ENCODE measurements around the gene GCC1.
"Not testable (repeated sequence)": the region's sequence is repeated elsewhere in the genome, so short reads cannot be mapped to it uniquely, and the experiment has no call there.

GCC1 gene

GRCh38 chr7:127568034-127568433, 17.4 kb downstream of the GCC1 start:
- H3K27me3 ChIP-seq (ENCODE audit: control insufficient read depth in 1 of 2, insufficient read depth in 2 of 2, low read length in 2 of 2); H3K9ac ChIP-seq (ENCODE audit: low read length); H3K4me1 ChIP-seq (ENCODE audit: insufficient read depth, low read length); H3K9me3 ChIP-seq (ENCODE audit: low read length); H3K4me3 ChIP-seq (ENCODE audit: low read depth in 1 of 2, low read length in 2 of 2); H3K36me3 ChIP-seq (ENCODE audit: insufficient read depth, low read length); H3K27ac ChIP-seq (ENCODE audit: low read depth, low read length): not testable (repeated sequence)

- no peaks in the 10 kb centered on the region for H3K9me3 ChIP-seq (ENCODE audit: low read length)
- H3K4me1 ChIP-seq (ENCODE audit: insufficient read depth, low read length), result no peaks in the 10 kb centered on the region
- no peak overlapping the region for H3K4me3 ChIP-seq (ENCODE audit: low read depth in 1 of 2, low read length in 2 of 2)
- no peak overlapping the region for H3K9ac ChIP-seq (ENCODE audit: low read length)
- no peak overlapping the region for H3K27ac ChIP-seq (ENCODE audit: low read depth, low read length)
- H3K36me3 ChIP-seq (ENCODE audit: insufficient read depth, low read length), result no peaks in the 10 kb centered on the region
- no peaks in the 10 kb centered on the region for H3K27me3 ChIP-seq (ENCODE audit: control insufficient read depth in 1 of 2, insufficient read depth in 2 of 2, low read length in 2 of 2)
These were observed 19.2 kb downstream of the GCC1 start for GRCh38 chr7:127566242-127566641.

GRCh38 chr7:127557803-127558202, 27.6 kb downstream of the GCC1 start:
- Histone ChIP-seq H3K4me3 (ENCODE audit: low read depth in 1 of 2, low read length in 2 of 2) (no peak overlapping the region), H3K9ac (ENCODE audit: low read length) (no peak overlapping the region), H3K9me3 (ENCODE audit: low read length) (no peaks in the 10 kb centered on the region), H3K36me3 (ENCODE audit: insufficient read depth, low read length) (no peaks in the 10 kb centered on the region), H3K27me3 (ENCODE audit: control insufficient read depth in 1 of 2, insufficient read depth in 2 of 2, low read length in 2 of 2) (no peaks in the 10 kb centered on the region), H3K27ac (ENCODE audit: low read depth, low read length) (no peak overlapping the region), H3K4me1 (ENCODE audit: insufficient read depth, low read length) (no peaks in the 10 kb centered on the region)

- H3K36me3 ChIP-seq (ENCODE audit: insufficient read depth, low read length), result no peaks in the 10 kb centered on the region
These were observed 29.0 kb downstream of the GCC1 start for GRCh38 chr7:127556404-127556803.

GRCh38 chr7:127551941-127552340, 33.5 kb downstream of the GCC1 start:
- Histone ChIP-seq H3K9me3 (ENCODE audit: low read length) (no peaks in the 10 kb centered on the region), H3K27me3 (ENCODE audit: control insufficient read depth in 1 of 2, insufficient read depth in 2 of 2, low read length in 2 of 2) (no peaks in the 10 kb centered on the region), H3K4me1 (ENCODE audit: insufficient read depth, low read length) (no peaks in the 10 kb centered on the region), H3K4me3 (ENCODE audit: low read depth in 1 of 2, low read length in 2 of 2) (no peak overlapping the region), H3K36me3 (ENCODE audit: insufficient read depth, low read length) (no peaks in the 10 kb centered on the region), H3K9ac (ENCODE audit: low read length) (no peak overlapping the region), H3K27ac (ENCODE audit: low read depth, low read length) (no peak overlapping the region)

More at GRCh38 chr7:127556404-127556803, 29.0 kb downstream of the GCC1 start:
- no peaks in the 10 kb centered on the region for H3K4me1 ChIP-seq (ENCODE audit: insufficient read depth, low read length)
- no peak overlapping the region for H3K4me3 ChIP-seq (ENCODE audit: low read depth in 1 of 2, low read length in 2 of 2)
- no peaks in the 10 kb centered on the region for H3K27me3 ChIP-seq (ENCODE audit: control insufficient read depth in 1 of 2, insufficient read depth in 2 of 2, low read length in 2 of 2)
- no peak overlapping the region for H3K27ac ChIP-seq (ENCODE audit: low read depth, low read length)
- H3K9me3 ChIP-seq (ENCODE audit: low read length), result no peaks in the 10 kb centered on the region
- no peak overlapping the region for H3K9ac ChIP-seq (ENCODE audit: low read length)

GRCh38 chr7:127550247-127550646, 35.1 kb downstream of the GCC1 start:
- H3K9me3 ChIP-seq (ENCODE audit: low read length), result no peaks in the 10 kb centered on the region
- no peaks in the 10 kb centered on the region for H3K4me1 ChIP-seq (ENCODE audit: insufficient read depth, low read length)
- no peaks in the 10 kb centered on the region for H3K27me3 ChIP-seq (ENCODE audit: control insufficient read depth in 1 of 2, insufficient read depth in 2 of 2, low read length in 2 of 2)
- H3K27ac ChIP-seq (ENCODE audit: low read depth, low read length), result no peak overlapping the region
- H3K4me3 ChIP-seq (ENCODE audit: low read depth in 1 of 2, low read length in 2 of 2), result no peak overlapping the region
- H3K36me3 ChIP-seq (ENCODE audit: insufficient read depth, low read length), result no peaks in the 10 kb centered on the region
- no peak overlapping the region for H3K9ac ChIP-seq (ENCODE audit: low read length)

GRCh38 chr7:127546313-127546712, 39.1 kb downstream of the GCC1 start:
- Histone ChIP-seq H3K4me3 (ENCODE audit: low read depth in 1 of 2, low read length in 2 of 2) (no peak overlapping the region), H3K27me3 (ENCODE audit: control insufficient read depth in 1 of 2, insufficient read depth in 2 of 2, low read length in 2 of 2) (no peaks in the 10 kb centered on the region), H3K9me3 (ENCODE audit: low read length) (no peaks in the 10 kb centered on the region), H3K27ac (ENCODE audit: low read depth, low read length) (no peak overlapping the region), H3K36me3 (ENCODE audit: insufficient read depth, low read length) (no peaks in the 10 kb centered on the region), H3K4me1 (ENCODE audit: insufficient read depth, low read length) (no peaks in the 10 kb centered on the region), H3K9ac (ENCODE audit: low read length) (no peak overlapping the region)

- Histone ChIP-seq H3K9ac (ENCODE audit: low read length) (no peak overlapping the region), H3K36me3 (ENCODE audit: insufficient read depth, low read length) (no peaks in the 10 kb centered on the region), H3K9me3 (ENCODE audit: low read length) (no peaks in the 10 kb centered on the region), H3K27ac (ENCODE audit: low read depth, low read length) (no peak overlapping the region), H3K4me3 (ENCODE audit: low read depth in 1 of 2, low read length in 2 of 2) (no peak overlapping the region), H3K4me1 (ENCODE audit: insufficient read depth, low read length) (no peaks in the 10 kb centered on the region), H3K27me3 (ENCODE audit: control insufficient read depth in 1 of 2, insufficient read depth in 2 of 2, low read length in 2 of 2) (peaks cover 8 to 15% of the 10 kb centered on the region in 2 donors)
These were observed 43.8 kb downstream of the GCC1 start for GRCh38 chr7:127541548-127541947.

GRCh38 chr7:127540461-127540860, 44.9 kb downstream of the GCC1 start:
- not testable (repeated sequence) for H3K4me3 ChIP-seq (ENCODE audit: low read depth in 1 of 2, low read length in 2 of 2); H3K36me3 ChIP-seq (ENCODE audit: insufficient read depth, low read length); H3K4me1 ChIP-seq (ENCODE audit: insufficient read depth, low read length); H3K27ac ChIP-seq (ENCODE audit: low read depth, low read length); H3K9ac ChIP-seq (ENCODE audit: low read length); H3K9me3 ChIP-seq (ENCODE audit: low read length)
- H3K27me3 ChIP-seq (ENCODE audit: control insufficient read depth in 1 of 2, insufficient read depth in 2 of 2, low read length in 2 of 2), result peaks cover 8 to 18% of the 10 kb centered on the region in 2 donors

- no peak overlapping the region for H3K4me3 ChIP-seq (ENCODE audit: low read depth in 1 of 2, low read length in 2 of 2)
- H3K27me3 ChIP-seq (ENCODE audit: control insufficient read depth in 1 of 2, insufficient read depth in 2 of 2, low read length in 2 of 2), result peaks cover 8 to 18% of the 10 kb centered on the region in 2 donors
- H3K9ac ChIP-seq (ENCODE audit: low read length), result no peak overlapping the region
- no peaks in the 10 kb centered on the region for H3K36me3 ChIP-seq (ENCODE audit: insufficient read depth, low read length)
- H3K4me1 ChIP-seq (ENCODE audit: insufficient read depth, low read length), result no peaks in the 10 kb centered on the region
- H3K27ac ChIP-seq (ENCODE audit: low read depth, low read length), result no peak overlapping the region
- no peaks in the 10 kb centered on the region for H3K9me3 ChIP-seq (ENCODE audit: low read length)
These were observed 46.3 kb downstream of the GCC1 start for GRCh38 chr7:127539116-127539515.

GRCh38 chr7:127536741-127537140, 48.7 kb downstream of the GCC1 start:
- Histone ChIP-seq H3K4me3 (ENCODE audit: low read depth in 1 of 2, low read length in 2 of 2) (no peak overlapping the region), H3K27me3 (ENCODE audit: control insufficient read depth in 1 of 2, insufficient read depth in 2 of 2, low read length in 2 of 2) (peaks cover 8 to 18% of the 10 kb centered on the region in 2 donors), H3K9me3 (ENCODE audit: low read length) (no peaks in the 10 kb centered on the region), H3K9ac (ENCODE audit: low read length) (no peak overlapping the region), H3K27ac (ENCODE audit: low read depth, low read length) (no peak overlapping the region), H3K4me1 (ENCODE audit: insufficient read depth, low read length) (no peaks in the 10 kb centered on the region), H3K36me3 (ENCODE audit: insufficient read depth, low read length) (no peaks in the 10 kb centered on the region)

GRCh38 chr7:127536394-127536691, 49.1 kb downstream of the GCC1 start:
- H3K9ac ChIP-seq (ENCODE audit: low read length), result no peak overlapping the region

More at GRCh38 chr7:127536394-127536691, 49.1 kb downstream of the GCC1 start:
- Histone ChIP-seq H3K27ac (ENCODE audit: low read depth, low read length) (no peak overlapping the region), H3K36me3 (ENCODE audit: insufficient read depth, low read length) (no peaks in the 10 kb centered on the region), H3K27me3 (ENCODE audit: control insufficient read depth in 1 of 2, insufficient read depth in 2 of 2, low read length in 2 of 2) (peaks cover 8 to 18% of the 10 kb centered on the region in 2 donors), H3K4me1 (ENCODE audit: insufficient read depth, low read length) (no peaks in the 10 kb centered on the region), H3K4me3 (ENCODE audit: low read depth in 1 of 2, low read length in 2 of 2) (no peak overlapping the region), H3K9me3 (ENCODE audit: low read length) (no peaks in the 10 kb centered on the region)

All from muscle layer of colon (tissue), 2 donors.